Glomerular visceral epithelial cell (primary cell): ENCODE measurements around the gene CSNK1G1.
"Not testable (repeated sequence)": the region's sequence is repeated elsewhere in the genome, so short reads cannot be mapped to it uniquely, and the experiment has no call there.

Source experiments
- DNase-seq: peaks from one replicate; pipeline ENCODE4 v3.0.0-alpha.2; 2016; ENCODE audit errors: extremely low spot score

The CSNK1G1 gene

DNA sequence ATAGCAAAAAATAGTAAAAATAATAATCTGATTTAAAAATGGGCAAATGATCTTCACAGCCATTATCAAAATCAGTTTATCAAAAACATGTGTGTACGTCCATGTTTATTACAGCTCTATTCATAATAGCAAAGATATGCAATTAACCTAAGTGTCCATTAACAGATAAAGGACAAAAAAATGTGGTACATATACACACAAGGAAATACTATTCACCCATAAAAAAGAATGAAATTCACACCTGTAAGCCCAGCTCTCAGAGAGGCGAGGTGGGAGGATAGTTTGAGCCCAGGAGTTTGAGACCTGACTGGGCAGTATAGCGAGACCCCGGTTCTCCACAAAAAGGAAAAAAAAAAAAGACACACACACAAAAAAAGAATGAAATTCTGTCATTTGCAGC is 110.6 kb downstream of the CSNK1G1 start:
- DNase-seq = no peak

DNA sequence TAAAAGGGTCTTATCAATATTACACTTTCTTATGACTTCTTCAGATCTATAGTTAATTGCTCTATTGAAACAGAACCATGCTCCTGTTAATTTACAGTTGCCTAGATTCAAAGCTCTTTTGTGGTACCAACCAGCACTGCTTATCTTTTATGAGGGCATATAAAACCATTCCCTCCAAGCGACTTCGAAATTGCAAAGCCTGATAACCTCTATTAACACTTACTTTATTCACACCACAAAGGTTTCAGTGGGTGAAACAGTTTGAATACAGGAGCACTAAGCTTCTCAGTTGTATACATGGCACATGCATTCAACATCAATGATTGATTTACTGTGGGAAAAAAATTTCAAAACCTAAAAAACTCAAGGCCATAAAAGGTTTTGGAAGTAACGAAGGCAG is 118.3 kb downstream of the CSNK1G1 start:
- no peak for DNase-seq

DNA sequence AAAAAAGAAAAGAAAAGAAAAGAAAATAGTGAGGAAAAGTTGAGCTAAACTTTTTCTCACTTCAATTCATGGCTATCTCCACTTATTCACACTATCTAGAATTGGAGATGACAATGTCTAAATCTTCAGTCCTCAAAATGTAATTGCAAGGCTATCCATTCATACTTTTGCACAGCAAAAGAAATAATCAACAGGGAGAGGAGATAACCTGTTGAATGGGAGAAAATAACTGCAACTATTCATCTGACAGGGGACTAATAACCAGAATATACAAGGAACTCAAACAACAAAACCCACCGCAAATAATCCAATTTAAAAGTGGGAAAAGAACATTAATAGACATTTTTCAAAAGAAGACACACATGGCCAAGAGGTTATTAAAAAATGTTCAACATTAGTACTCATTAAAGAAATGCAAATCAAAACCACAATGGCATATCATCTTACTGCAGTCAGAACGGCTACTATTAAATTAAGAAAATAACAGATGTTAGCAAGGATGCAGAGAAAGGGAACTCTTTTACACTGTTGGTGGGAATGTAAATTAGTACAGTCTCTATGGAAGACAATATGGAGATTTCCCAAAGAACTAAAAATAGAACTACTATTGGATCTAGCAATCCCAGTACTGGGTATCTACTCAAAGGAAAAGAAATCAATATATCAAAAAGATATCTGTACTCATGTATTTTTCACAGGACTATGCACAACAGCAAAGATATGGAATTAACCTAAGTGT is 119.6 kb downstream of the CSNK1G1 start:
- no peak for DNase-seq

DNA sequence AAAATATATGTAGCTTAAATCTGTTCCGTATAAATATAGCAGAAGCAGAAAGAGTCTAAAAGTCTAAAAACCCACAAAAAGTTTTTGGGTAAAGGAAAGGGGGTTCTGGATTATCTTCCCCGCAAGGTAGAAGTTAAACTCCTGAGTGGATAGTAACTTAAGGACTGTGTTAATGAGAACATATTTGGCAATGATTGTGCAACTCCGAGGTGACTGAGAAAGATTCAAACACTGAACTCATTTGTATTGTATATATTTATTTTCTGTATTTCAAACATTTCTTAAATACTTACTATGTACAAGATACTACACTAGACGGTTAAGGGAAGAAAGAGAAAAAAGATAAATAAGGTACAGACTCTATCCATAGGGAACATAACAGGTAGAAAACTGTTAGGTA is 120.4 kb downstream of the CSNK1G1 start:
- DNase-seq = no peak

DNA sequence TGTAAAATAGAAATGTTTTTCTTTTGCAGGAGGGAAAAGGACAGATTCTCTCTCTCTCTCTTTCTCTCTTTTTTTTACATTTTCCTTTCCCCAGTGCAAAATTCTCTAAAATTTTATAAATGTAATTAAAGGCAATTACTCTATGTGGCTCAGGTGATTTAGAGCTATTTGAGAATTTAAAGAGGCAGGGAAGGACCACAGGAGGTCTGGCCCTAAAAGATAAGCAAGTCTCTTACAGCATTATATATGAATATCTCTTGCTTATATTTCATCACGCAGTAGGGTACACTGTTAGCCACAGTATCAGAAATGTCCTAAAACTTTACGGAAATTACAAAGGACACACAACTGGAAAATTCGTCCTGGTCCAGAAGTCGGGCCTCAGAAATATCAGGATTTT is 122.7 kb downstream of the CSNK1G1 start:
- no peak for DNase-seq

DNA sequence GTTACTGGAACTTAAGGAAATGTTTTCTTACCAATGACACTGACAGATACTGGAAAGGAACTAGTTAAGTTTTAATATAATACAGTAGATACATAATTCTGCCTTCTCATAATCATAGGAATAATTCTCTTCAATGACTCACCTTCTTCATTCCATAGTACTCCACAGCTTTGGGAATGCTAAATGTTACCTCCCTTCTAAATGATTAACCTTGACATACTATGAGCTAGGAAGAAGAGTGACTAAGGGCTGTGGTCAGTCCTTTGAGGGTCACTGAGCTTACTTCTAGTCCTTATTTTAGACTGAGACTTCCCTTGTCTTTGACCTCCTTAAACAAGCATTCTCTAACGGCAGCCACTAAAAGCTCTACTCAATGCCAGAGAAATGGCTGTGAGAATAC is 123.6 kb downstream of the CSNK1G1 start:
- DNase-seq = peak; percentile 82

DNA sequence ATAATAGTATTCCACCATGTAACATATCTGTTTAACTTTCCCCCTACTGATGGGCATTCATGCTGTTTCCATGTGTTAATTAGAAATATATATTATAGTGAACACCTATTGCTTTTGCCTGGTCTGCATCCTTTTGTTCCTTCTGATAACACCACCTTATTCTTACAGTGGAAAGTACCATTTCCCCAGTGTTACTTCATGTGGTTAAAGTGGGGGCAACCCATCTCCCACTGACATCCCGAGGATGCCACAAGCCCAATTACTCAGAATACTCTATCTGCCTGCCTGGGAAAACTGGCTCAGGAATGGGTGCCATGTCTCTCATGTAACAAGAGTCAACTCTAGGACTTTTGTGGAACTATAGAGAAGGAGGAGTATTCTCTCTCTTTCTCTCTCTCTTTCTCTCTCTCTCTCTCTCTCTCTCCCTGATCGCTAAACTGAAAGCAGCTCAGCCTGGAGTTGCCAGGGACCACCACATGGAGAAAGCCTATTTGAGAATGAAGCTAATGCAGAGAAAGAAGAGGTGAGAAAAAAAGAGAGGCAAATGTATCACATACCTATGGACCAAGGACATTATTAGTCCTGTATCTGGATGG is 126.7 kb downstream of the CSNK1G1 start:
- peak; percentile 42 for DNase-seq

DNA sequence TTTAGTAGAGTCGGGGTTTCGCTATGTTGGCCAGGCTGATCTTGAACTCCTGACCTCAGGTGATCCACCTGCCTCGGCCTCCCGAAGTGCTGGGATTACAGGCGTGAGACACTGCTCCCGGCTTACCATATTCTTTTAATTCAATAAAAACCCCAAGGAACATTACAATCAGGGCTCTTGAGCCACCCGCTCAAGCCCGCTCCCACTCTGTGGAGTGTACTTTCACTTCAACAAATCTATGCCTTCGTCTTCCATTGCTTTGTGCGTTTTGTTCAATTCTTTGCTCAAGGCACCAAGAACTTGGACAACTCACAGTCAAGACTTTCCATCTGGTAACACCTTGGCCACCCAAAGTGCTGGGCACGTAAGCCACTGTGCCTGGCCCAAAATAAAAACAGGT is 130.2 kb downstream of the CSNK1G1 start:
- DNase-seq = no peak

DNA sequence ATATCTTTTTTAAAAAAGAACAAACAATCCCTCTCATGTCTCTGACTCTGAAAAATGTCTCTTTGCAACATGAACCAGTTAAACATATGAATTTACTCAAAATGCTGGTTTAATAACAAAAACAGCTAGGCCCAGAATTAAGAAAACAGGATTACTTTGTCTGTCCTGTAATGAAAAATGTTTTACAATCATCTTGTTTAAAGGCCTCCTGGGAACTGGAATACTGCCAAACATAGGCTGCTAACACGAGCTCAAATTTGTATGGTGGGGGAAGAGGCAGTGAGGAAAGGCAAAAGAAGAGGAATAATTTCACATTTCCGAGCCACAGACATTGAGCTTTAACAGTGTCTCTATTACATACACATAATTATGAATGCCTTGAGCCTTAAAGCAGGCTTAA is 131.5 kb downstream of the CSNK1G1 start:
- DNase-seq = no peak

DNA sequence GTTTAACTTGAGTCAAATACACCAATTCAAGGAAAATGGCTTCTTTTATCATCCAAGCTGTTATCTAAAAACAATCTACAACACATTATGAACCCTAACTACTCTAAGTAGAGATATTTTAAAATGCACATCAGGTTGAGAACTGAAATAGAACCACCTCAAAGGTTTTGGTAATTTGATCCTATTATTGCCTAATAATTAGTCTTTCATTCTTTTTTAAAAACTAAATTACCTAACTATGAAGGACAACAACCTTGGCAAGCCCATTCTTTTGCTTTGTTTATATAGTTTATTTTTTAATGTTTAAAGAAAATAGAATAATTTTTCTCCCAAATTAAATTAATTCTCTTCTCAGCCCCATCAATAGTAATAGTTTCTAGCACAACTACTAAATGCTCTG is 132.1 kb downstream of the CSNK1G1 start:
- no peak for DNase-seq

DNA sequence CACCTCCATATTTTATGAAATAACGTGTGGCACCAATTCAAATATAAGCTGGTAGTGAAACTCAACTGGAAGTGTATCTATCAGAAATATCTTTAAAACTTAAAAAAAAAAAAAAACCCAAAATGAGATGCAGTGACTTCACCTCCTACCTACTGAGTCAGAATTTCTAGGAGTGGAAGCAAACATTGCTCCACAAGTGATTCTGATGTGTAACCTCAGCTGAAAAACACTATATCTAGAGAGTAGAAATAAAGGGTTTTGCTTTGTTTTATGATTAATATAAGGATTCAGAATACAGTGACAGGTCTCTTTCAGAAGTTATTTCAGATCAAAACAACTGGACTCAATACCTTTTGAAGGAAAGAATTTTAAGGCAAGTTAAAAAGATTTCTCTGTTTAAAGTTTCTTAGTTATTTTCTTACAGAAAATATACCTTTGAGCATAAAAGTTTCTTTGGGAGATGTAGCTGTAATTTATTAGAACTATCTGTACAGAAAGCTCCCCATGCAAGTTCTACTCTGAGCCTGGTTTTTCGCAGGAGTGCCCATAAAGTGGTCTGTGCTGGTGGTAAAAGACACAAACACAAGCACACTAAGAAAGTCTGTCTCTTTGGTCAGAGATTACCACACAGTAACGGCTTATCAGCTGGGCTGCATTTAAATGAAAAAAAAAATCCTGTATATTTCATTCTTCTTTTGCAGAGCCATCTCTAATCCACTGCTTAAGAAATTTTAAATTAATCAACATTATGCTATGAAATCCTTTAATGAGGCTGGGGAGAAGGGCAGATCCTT is 133.2 kb downstream of the CSNK1G1 start:
- DNase-seq = no peak

DNA sequence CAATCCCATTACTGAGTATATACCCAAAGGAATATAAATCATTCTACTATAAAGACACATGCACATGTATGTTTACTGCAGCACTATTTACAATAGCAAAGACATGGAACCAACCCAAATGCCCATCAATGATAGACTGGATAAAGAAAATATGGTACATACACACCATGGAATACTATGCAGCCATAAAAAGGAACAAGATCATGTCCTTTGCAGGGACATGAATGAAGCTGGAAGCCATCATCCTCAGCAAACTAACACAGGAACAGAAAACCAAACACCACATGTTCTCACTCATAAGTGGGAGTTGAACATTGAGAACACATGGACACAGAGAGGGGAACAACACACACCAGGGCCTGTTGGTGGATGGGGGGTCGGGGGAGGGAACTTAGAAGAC is 134.1 kb downstream of the CSNK1G1 start:
- DNase-seq = not testable (repeated sequence)

DNA sequence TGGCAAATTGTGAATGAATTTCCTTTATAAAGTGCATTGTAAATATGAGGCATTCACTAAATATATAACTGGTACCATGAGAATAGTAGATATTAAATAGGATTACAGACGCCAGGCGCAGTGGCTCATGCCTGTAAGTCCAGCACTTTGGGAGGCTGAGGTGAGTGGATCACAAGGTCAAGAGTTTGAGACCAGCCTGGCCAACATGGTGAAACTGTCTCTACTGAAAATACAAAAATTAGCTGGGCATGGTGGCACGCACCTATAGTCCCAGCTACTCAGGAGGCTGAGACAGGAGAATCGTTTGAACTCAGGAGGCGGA is 138.6 kb downstream of the CSNK1G1 start:
- not testable (repeated sequence) for DNase-seq

DNA sequence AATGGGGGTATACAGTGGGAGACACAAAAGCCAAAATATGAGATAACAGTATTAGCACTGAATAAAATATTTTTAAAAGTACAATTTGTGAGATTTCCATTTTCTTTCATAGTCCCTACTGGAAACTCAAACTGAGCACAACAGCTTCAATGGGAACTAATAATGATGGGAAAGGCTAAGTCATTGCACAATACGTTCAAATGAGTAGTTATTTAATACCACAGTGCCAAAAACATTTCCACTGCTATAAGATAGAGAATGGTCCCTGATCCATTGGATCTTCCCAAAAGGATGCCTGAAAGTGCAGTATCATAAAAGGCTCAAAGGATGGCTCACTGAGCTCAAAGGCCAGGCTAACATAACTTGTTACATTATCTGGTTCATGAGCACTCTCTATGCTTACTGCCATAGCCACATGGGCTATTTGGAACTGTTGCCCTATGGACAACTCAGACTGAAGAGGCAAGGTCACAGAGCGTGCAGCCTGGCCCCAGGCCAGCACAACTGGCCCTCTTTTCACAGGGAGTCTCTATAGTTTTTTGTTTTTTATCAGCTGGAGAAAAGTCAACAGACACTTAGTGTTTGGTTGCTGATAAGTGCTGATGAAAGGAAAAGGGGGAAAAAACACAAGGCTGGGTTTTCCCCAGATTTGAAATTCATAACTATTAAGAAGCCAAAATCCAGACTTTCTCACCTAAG is 139.1 kb downstream of the CSNK1G1 start:
- DNase-seq = no peak

DNA sequence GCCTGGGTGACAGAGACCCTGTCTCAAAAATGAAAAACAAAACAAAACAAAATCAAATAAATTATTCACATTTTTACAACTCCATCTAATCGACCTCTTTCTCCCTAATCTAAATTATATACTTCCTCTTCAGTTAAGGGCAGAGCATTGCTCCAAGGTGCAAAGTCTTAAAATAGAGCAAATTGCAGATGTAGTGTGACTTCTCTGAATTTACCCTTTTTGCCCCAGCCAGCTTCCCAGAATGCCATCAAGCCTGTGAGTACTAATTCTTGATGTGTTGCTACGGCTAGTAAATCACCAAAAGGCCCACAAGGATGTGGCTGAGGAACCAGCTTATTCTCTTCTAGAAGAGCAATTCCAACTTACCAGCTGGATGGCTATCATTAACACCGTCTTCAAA is 139.8 kb downstream of the CSNK1G1 start:
- DNase-seq = no peak

DNA sequence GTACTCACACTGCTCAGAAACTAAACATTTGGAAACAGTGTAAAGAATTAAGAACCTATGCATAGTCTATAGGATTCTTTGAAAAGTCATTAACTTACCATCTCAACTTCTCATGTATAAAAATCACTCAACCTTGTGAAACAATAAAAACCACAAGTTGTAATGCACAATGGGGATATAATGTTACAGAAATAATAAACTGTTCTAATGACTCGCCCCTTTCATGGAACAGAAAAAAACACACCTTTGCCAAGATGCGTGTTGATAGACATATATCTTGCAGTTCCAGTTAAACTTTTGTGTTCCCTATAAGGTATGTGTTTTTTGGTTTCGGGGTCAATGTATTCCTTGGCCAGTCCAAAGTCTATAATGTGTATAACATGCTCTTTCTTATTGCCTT is 142.3 kb downstream of the CSNK1G1 start:
- no peak for DNase-seq

DNA sequence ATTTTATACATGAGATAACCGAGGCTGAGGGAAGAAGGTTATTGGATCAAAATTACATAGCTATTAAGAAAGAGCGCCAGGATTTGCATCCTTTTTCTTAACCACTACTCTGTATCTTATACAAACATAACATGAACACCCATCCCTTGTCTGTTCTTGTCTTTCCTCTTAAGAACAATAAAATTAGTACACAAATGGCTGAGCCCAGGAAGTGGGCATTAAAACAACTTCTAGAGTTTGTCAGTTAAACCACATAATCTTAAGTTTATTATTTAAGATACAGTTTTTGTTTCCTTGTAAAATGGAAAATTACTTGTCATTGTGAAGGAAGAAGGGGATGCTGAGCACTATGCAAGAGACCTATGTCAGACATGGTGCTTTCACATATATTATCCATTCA is 144.3 kb downstream of the CSNK1G1 start:
- no peak for DNase-seq

DNA sequence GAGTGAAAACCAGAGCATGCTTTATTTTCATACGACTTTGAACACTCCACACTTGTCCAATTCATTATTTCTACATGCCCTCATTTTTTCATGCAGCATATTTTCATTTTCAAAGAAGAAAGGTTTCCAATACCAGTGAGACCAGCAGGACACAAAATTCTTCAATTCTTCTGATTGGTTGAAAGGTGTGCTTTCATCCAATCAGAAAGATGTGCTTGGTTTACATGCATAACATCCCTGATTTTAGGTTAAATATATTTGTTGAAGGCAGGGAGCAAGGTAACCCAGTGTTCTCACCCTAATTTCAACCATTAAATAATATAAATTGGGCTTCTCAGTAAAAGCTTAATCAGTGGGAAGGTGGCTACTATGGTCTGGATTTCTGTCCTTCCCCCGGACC is 145.6 kb downstream of the CSNK1G1 start:
- DNase-seq = no peak

DNA sequence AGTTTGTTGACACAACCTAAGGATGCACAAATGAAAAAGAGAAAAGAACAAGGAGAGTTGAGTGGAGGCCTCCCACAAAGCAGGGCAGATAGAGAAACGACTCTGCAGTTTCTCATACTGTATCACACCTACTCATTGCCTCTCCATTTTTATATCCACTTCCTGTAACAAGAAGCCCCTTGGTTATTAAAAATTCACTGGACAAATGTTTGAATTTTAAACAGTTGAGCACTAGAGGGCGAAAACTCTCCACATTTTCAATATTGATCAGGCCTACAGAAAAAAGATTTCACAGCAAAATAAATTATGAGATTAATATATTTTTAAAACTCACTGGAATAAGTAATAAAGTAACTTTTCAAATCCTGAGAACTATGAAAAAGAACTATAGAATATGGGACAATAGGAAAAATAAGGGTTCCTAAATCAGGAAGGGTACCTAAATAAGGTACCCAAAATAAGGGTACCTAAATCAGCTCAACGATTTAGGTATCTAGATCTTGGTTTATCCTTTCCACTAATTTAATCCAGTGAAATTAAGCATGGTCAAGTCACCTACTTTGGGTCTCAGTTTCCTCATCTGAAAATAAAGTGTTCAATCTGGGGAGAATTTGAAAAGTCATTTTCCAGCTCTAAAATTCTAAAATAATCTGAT is 146.2 kb downstream of the CSNK1G1 start:
- DNase-seq = peak; percentile 49

DNA sequence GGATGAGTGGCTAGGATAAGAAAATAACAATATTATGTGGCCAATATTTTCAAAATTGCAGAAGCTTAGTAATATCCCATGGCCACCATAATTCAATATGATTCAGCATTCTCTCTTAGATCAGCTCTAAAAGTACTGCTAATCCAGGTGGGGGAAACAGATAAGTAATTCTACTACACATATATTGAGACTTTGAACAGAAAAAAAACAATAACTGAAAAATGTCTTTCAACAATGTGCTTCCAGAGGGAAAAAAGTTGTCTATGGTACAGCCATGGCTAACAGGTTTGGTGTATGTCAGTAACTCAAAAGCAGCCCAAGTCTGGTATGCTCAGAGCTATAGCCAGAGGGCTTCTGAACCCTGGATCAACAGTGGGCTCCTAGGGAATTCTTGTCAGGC is 150.8 kb downstream of the CSNK1G1 start:
- DNase-seq = no peak

DNA sequence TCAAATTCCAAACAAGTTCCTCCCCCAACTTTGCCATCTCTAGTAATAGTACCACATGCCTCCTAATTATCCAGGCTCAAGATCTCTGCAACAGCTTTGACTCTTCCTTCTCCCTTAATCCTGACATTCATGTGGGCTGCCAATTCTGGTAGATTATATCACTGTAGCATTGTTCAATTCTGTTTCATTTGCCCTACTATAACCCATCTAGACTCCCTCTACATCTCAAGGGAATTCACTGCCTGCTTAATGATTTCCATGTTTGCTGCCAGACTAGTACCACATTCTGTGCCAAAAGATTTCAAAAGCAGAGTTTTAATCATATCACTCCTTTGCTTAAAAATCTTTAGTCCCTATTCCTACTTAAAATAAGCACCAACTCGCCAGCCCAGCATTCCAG is 158.5 kb downstream of the CSNK1G1 start:
- no peak for DNase-seq

DNA sequence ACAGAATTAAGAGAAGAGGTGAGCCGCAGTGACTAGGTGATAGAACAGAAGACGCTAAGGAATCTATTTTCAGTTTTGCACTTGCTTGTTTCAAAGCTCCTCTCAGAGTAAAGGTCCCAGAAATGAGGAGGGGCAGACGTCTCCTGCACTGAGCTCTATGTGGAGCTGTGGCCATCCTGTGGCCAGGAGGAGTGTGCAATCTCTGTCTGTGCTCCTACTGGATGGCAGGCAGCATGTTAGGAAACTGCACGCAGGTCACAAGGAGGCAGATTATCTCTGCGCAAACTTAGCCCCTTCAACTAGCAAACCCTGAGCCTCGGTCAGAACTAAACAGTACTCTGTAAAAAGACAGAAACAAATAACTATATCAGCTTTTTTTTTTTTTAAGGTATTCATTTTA is 162.0 kb downstream of the CSNK1G1 start:
- no peak for DNase-seq
